ENCODE measurements around the gene CAMK1G.

- TF ChIP-seq, protein P1, sequence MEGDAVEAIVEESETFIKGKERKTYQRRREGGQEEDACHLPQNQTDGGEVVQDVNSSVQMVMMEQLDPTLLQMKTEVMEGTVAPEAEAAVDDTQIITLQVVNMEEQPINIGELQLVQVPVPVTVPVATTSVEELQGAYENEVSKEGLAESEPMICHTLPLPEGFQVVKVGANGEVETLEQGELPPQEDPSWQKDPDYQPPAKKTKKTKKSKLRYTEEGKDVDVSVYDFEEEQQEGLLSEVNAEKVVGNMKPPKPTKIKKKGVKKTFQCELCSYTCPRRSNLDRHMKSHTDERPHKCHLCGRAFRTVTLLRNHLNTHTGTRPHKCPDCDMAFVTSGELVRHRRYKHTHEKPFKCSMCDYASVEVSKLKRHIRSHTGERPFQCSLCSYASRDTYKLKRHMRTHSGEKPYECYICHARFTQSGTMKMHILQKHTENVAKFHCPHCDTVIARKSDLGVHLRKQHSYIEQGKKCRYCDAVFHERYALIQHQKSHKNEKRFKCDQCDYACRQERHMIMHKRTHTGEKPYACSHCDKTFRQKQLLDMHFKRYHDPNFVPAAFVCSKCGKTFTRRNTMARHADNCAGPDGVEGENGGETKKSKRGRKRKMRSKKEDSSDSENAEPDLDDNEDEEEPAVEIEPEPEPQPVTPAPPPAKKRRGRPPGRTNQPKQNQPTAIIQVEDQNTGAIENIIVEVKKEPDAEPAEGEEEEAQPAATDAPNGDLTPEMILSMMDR (IDR thresholded peaks at IDR 0.05): peak in 4 of 12 donors; percentile 13 to 23 (median 15)
- no peak for TF ChIP-seq POLR2A (IDR thresholded peaks at IDR 0.05)
Observed at GRCh38 chr1:209624558-209625549, 41.3 kb downstream of the CAMK1G start.

All from heart left ventricle (tissue), 13 donors.